Neuron (in vitro differentiated cells): Measurements from ENCODE around the gene FRAT2.
"Not testable (repeated sequence)": the region's sequence is repeated elsewhere in the genome, so short reads cannot be mapped to it uniquely, and the experiment has no call there.

Experiments used
- H2AFZ ChIP-seq: one replicate; pipeline ENCODE4 v1.6.1; 2013; ENCODE audit warnings: low read depth, mild to moderate bottlenecking, inconsistent platforms, low read length, moderate library complexity
- H3K27me3 ChIP-seq: one replicate; pipeline ENCODE4 v1.6.1; 2013; ENCODE audit warnings: low read length; ENCODE audit not compliant: insufficient read depth
- H3K36me3 ChIP-seq: one replicate; pipeline ENCODE4 v1.6.1; 2013; ENCODE audit warnings: low read length; ENCODE audit not compliant: insufficient read depth
- H3K4me1 ChIP-seq: one replicate; pipeline ENCODE4 v1.6.1; 2013; ENCODE audit warnings: low read length; ENCODE audit not compliant: insufficient read depth
- H3K4me3 ChIP-seq: 2 replicates; pipeline ENCODE4 v1.5.1; 2013; ENCODE audit warnings: mild to moderate bottlenecking, low read length, moderate library complexity
- H3K9me3 ChIP-seq: one replicate; pipeline ENCODE4 v1.6.1; 2013; ENCODE audit warnings: low read length

FRAT2 gene

GRCh38 chr10:97347317-97347716 is 12.8 kb upstream of the FRAT2 start:
- H2AFZ ChIP-seq, result no peak overlapping the region
- H3K9me3 ChIP-seq, result no peaks in the 10 kb centered on the region

GRCh38 chr10:97343664-97344063 is 9.1 kb upstream of the FRAT2 start:
- not testable (repeated sequence) for H3K4me1 ChIP-seq, H3K27me3 ChIP-seq, H3K36me3 ChIP-seq, H3K9me3 ChIP-seq, H2AFZ ChIP-seq, H3K4me3 ChIP-seq

More at GRCh38 chr10:97347317-97347716, 12.8 kb upstream of the FRAT2 start:
- no peaks in the 10 kb centered on the region for H3K27me3 ChIP-seq
- H3K36me3 ChIP-seq, result no peaks in the 10 kb centered on the region
- no peak overlapping the region for H3K4me3 ChIP-seq
- H3K4me1 ChIP-seq, result no peaks in the 10 kb centered on the region

GRCh38 chr10:97341416-97341815 is 6.9 kb upstream of the FRAT2 start:
- Histone ChIP-seq H3K4me1 (peaks cover 19% of the 10 kb centered on the region), H3K36me3 (no peaks in the 10 kb centered on the region), H3K27me3 (no peaks in the 10 kb centered on the region), H2AFZ (no peak overlapping the region), H3K4me3 (no peak overlapping the region), H3K9me3 (no peaks in the 10 kb centered on the region)

- Histone ChIP-seq H3K4me3 (peak overlapping the region; percentile 34), H3K4me1 (peaks cover 27% of the 10 kb centered on the region), H3K27me3 (no peaks in the 10 kb centered on the region), H3K36me3 (no peaks in the 10 kb centered on the region), H2AFZ (peak overlapping the region; percentile 15), H3K9me3 (no peaks in the 10 kb centered on the region)
These were observed 3.5 kb upstream of the FRAT2 start for GRCh38 chr10:97338041-97338440.

GRCh38 chr10:97336942-97337831 is 2.7 kb upstream of the FRAT2 start:
- Histone ChIP-seq H3K4me1 (peaks cover 35% of the 10 kb centered on the region), H3K4me3 (peak overlapping the region; percentile 34), H2AFZ (peak overlapping the region; percentile 15), H3K36me3 (no peaks in the 10 kb centered on the region), H3K27me3 (no peaks in the 10 kb centered on the region), H3K9me3 (no peaks in the 10 kb centered on the region)

- no peaks in the 10 kb centered on the region for H3K9me3 ChIP-seq
- no peak overlapping the region for H3K4me3 ChIP-seq
- H2AFZ ChIP-seq, result no peak overlapping the region
- H3K36me3 ChIP-seq, result no peaks in the 10 kb centered on the region
- no peaks in the 10 kb centered on the region for H3K27me3 ChIP-seq
- peaks cover 40% of the 10 kb centered on the region for H3K4me1 ChIP-seq
These were observed 1.9 kb upstream of the FRAT2 start for GRCh38 chr10:97336446-97336845.

- Histone ChIP-seq H3K4me3 (no peak overlapping the region), H3K27me3 (no peaks in the 10 kb centered on the region), H3K36me3 (no peaks in the 10 kb centered on the region), H2AFZ (no peak overlapping the region), H3K9me3 (no peaks in the 10 kb centered on the region), H3K4me1 (peaks cover 40% of the 10 kb centered on the region)
These were observed 1.5 kb upstream of the FRAT2 start for GRCh38 chr10:97336006-97336405.

GRCh38 chr10:97335188-97335619 is 675 bp upstream of the FRAT2 start:
- Histone ChIP-seq H3K27me3 (no peaks in the 10 kb centered on the region), H3K4me1 (peaks cover 40% of the 10 kb centered on the region), H2AFZ (peak overlapping the region; percentile 72), H3K36me3 (no peaks in the 10 kb centered on the region), H3K9me3 (no peaks in the 10 kb centered on the region), H3K4me3 (peak overlapping the region; percentile 78)

- peak overlapping the region; percentile 78 for H3K4me3 ChIP-seq
- H3K27me3 ChIP-seq, result no peaks in the 10 kb centered on the region
- peaks cover 2% of the 10 kb centered on the region for H3K36me3 ChIP-seq
- H3K4me1 ChIP-seq, result peaks cover 40% of the 10 kb centered on the region
- H2AFZ ChIP-seq, result peak overlapping the region; percentile 50
- no peaks in the 10 kb centered on the region for H3K9me3 ChIP-seq
These were observed 744 bp downstream of the FRAT2 start for GRCh38 chr10:97333601-97334369.

- H3K9me3 ChIP-seq, result no peaks in the 10 kb centered on the region
- peak overlapping the region; percentile 50 for H2AFZ ChIP-seq
- peaks cover 40% of the 10 kb centered on the region for H3K4me1 ChIP-seq
- H3K27me3 ChIP-seq, result no peaks in the 10 kb centered on the region
- peak overlapping the region; percentile 78 for H3K4me3 ChIP-seq
- H3K36me3 ChIP-seq, result peaks cover 2% of the 10 kb centered on the region
These were observed 1.3 kb downstream of the FRAT2 start for GRCh38 chr10:97333351-97333600.

- Histone ChIP-seq H3K4me1 (peaks cover 34% of the 10 kb centered on the region), H3K9me3 (no peaks in the 10 kb centered on the region), H2AFZ (no peak overlapping the region), H3K36me3 (peaks cover 2% of the 10 kb centered on the region), H3K27me3 (no peaks in the 10 kb centered on the region), H3K4me3 (peak overlapping the region; percentile 78)
These were observed 1.8 kb downstream of the FRAT2 start for GRCh38 chr10:97332591-97333350.

- Histone ChIP-seq H3K4me1 (peaks cover 19% of the 10 kb centered on the region), H3K9me3 (no peaks in the 10 kb centered on the region), H3K36me3 (peaks cover 2% of the 10 kb centered on the region), H3K4me3 (no peak overlapping the region), H3K27me3 (no peaks in the 10 kb centered on the region), H2AFZ (no peak overlapping the region)
These were observed 3.3 kb downstream of the FRAT2 start for GRCh38 chr10:97331153-97331703.

GRCh38 chr10:97329766-97330165 is 4.8 kb downstream of the FRAT2 start:
- Histone ChIP-seq H3K9me3 (no peaks in the 10 kb centered on the region), H3K27me3 (no peaks in the 10 kb centered on the region), H2AFZ (no peak overlapping the region), H3K4me3 (no peak overlapping the region), H3K4me1 (peaks cover 15% of the 10 kb centered on the region), H3K36me3 (peaks cover 2% of the 10 kb centered on the region)
